Stimulated activated CD4-positive, alpha-beta T cell treated with anti-CD3 and anti-CD28 coated beads, Interleukin-1b, Interleukin-23, amount 100 ng/mL, for 1 hour (primary cell): ENCODE results near the gene MEA1.
A peak's percentile ranks its signal among the peaks of the same experiment; 100 is the strongest.
"Not testable (repeated sequence)": the region's sequence is repeated elsewhere in the genome, so short reads cannot be mapped to it uniquely, and the experiment has no call there.

Source experiments
- DNase-seq, 2 donors: peaks; one replicate each; pipeline ENCODE4 v3.0.0-alpha.2; 2020; ENCODE audit warnings: low read depth in 2 of 2

Gene MEA1

DNA sequence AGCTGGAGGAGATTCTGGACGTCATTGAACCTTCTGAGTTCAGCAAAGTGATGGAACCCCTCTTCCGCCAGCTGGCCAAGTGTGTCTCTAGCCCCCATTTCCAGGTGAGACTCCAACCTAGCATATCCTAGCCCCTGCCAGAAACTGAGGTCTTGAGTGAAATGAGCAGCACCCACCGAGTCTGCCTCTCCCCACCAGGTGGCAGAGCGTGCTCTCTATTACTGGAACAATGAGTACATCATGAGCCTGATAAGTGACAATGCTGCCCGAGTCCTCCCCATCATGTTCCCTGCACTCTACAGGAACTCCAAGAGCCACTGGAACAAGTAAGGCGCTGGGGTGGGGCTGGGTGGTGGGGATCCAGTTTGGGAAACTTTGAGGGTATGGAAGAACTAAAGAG lies 4.6 kb downstream of the MEA1 start:
- no peak for DNase-seq

- DNase-seq = no peak
Observed at GRCh38 chr6:43007126-43007525, 6.6 kb downstream of the MEA1 start.

GRCh38 chr6:43006251-43006650 lies 7.5 kb downstream of the MEA1 start:
- no peak for DNase-seq

DNA sequence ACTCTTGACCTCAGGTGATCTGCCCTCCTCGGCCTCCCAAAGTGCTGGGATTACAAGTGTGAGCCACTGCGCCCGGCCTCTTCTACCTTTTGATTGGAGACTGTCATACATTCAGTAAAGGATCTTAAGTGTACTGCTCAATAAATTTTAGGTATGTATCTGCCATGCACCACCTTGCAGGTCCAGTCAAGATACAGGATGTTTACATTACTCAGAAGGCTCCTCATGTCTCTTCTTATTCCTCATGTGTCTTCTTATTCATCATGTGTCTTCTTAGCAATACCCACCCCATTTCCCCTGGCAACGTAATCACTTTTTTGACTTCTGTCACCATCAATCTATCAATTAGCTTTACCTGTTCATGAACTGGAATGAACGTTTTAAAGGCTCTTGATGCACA lies 7.9 kb downstream of the MEA1 start:
- no peak for DNase-seq

GRCh38 chr6:43001843-43002242 lies 11.9 kb downstream of the MEA1 start:
- DNase-seq = no peak

DNA sequence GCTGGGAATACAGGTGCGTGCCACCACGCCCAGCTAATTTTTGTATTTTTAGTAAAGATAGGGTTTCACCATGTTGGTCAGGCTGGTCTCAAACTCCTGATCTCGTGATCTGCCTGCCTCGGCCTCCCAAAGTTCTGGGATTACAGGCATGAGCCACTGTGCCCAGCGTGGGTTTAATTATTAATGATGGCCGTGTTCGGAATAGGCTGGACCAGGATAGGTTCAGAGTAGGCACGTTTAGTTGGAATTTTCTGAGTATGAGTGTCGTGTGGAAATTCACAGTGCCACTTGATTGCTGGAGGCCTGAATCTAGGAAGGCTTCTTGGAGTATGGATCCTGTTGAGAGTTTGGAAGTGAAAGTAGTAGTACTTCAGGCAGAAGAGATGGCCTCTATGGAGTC lies 15.5 kb downstream of the MEA1 start:
- not testable (repeated sequence) for DNase-seq

GRCh38 chr6:42996513-42996912 lies 17.2 kb downstream of the MEA1 start:
- no peak for DNase-seq

DNA sequence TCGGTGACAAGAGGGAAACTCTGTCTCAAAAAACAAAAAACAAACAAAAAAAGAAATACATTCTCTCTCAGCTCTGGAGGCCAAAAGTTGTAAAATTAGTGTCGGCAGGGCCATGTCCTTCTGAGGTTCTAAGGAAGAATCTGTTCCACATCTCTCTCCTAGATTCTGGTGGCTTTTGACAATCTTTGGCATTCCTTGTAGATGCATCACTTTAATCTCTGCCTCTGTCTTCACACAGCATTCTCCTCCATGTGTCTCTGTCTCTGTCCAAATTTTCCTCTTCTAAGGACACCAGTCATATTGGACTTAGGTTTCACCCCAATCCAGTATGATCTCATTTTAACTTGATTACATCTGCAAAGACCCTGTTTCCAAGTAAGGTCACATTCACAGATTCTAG lies 20.3 kb downstream of the MEA1 start:
- DNase-seq = no peak

- no peak for DNase-seq
Observed at GRCh38 chr6:42989923-42990322, 23.8 kb downstream of the MEA1 start.

DNA sequence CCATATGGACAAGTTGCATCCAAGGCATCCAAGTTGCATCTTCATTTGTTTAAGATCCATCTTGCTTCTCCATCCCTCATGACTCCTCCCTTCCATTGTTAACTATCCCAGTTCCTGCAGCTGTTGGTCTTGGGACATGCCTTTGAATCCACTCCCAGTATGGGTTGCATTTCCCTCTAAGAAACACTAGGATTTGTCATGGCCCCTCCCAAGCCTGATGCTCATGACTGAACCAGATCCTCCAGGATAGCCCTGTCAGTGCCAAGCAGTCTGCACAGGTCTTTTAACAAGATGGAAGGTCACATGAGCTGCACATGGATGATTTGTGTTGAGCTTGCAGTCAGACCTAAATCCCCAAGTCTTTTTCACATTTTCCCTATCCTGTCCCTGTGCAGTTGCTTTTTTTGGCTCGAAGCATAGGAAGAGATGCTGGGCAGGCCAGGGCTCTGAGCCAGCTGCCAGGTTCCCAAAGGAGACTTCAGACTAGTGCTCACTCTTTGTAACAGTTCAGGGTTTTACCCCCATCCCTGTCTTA lies 25.2 kb downstream of the MEA1 start:
- no peak for DNase-seq

DNA sequence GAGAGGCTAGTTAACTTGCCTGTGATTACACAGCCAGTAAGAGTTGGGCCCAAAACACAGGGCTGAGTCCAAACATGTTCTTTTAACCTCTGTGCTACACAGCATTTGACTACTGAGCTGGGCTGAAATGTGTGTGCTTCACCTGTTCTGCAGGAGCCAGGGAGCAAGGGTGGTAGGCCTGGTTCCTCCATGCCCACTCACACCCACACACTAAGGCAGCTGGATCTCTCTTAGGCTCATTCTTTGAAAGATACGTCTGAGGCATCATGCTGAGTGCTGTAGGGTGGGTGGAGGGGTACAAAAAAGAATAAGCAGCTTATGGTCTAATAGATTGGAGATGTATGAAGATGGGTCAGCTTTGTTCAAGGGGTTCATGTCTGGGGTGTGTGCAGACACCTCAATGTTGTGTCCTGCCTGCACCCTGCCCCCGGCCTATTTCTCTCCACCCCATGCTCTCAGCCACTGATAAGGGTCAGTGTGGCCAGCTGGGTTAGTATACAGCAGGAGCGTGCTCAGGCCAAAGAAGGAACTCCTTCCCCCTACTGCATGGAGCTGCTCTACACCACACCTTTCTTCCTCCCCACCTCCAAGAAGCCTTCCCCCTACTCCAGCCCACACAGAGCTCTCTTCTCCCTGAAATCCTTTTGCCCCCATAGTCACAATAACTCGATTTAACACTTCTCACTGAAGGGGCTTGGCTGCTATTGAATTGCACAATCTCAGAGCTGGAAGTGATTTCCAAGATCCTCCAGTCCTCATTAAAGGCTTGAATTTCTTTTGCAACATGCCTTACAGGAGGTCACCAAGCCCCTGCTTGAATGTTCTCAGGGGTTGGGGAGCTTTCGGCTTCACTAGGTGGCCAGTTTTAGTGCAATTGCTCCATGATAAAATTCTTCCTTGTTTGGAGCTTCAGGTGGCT lies 26.0 kb downstream of the MEA1 start:
- DNase-seq = no peak

DNA sequence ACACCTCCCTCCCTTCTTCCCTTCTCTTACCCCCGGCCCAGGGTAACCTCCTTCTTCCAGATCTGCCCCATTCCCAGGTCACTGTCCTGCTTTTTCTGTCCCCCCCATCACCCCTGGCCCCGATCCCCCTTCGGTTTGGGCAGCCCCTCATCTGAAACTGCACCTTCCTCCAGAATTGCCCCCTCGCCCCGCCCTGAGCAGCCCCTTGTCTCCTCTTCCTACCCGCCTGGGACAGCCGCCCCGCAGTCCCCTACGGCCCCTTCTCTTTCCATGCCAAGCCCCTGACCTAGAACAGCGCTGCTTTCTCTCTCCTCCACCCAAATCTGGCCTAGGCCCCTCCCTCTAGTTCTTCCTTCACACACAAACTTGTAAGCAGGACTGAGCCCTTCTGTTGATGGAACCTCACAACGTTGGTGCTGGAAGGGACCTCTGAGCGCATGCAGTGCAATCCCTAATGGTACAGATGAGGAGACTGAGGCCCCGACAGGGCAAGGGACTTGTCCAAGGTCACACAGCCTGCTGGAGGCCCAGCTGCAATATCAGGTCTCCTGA lies 28.7 kb downstream of the MEA1 start:
- DNase-seq = no peak

- peak; percentile 89 to 91 for DNase-seq
Observed at GRCh38 chr6:42984001-42984923, 29.5 kb downstream of the MEA1 start, which contains the start of gene PPP2R5D. Gene PPP2R5D (plus strand): TSS chr6:42984570. CDS start chr6:42984678, 108 bp downstream.

DNA sequence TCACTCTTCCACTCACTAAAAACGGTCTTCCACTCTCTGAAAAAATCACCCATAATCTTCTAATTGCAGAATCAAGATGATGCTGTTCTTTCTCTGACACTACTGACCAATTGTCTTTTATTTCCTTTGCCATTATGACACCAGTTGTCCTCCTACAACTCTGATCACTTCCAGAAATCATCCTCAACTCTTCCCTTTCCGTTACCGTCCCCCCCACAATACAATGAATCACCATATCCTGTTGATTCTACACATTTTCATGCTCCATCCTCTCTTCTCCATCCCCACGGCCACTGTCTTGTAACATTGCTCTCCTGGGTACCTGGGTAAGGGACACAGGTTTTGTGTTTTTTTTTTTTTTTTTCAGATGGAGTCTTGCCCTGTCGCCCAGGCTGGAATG lies 31.9 kb downstream of the MEA1 start:
- no peak for DNase-seq

DNA sequence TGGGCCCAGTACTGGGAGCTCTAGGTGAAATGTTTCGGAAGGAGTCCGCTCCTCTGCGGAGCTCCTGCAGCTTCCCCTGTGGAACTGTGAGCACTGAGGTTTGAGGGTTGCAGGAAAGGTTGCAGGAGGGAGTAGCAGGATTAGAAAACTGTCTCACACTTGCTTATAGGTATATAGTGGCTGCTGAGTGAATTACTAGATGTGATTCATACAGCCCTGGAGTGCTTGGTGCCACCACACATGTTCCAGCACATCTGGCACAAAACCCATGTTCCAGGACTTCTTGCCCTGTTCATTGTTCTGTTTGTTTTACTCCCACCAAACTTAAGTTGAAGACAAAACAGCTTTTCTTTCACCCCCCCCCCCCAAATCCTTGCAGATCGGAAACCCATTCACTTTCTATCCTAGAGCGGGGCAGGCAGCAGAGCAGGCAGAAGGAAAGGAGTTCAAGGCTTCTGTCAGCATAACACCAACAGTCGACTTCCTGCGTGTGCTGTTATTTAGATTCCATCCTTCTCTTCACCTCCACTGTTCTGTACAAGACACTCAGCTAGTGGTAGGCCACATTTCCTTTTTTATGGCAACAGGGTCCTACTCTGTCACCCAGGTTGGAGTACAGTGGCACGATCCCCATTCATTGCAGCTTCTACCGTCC lies 34.1 kb downstream of the MEA1 start:
- DNase-seq = no peak

- peak; percentile 62 to 76 for DNase-seq
Observed at GRCh38 chr6:42978839-42979522, 34.8 kb downstream of the MEA1 start, which contains the start of gene PEX6. Gene PEX6 (minus strand): TSS chr6:42979181. CDS start chr6:42979150, 31 bp downstream.

DNA sequence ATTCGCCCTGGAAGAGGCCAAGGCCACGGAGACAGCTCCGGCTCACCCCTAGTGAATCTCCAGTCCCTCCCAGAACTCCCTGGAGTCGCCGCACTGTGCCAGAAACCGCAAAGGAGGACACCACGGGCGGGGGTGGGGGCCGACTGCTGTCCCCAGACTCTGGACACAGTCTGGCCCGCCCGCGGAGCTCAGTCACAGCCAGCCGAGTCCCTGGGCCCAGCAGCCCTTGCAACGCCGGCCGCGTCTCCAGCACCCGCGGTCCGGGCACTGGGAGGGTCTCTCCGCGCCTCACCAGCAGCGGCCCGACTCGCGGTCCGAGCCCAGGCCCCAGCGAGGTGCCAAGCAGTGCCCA lies 35.3 kb downstream of the MEA1 start:
- DNase-seq = no peak

GRCh38 chr6:42974919-42975505 lies 38.7 kb downstream of the MEA1 start:
- DNase-seq = no peak

GRCh38 chr6:42973926-42974325 lies 39.8 kb downstream of the MEA1 start:
- DNase-seq = no peak

DNA sequence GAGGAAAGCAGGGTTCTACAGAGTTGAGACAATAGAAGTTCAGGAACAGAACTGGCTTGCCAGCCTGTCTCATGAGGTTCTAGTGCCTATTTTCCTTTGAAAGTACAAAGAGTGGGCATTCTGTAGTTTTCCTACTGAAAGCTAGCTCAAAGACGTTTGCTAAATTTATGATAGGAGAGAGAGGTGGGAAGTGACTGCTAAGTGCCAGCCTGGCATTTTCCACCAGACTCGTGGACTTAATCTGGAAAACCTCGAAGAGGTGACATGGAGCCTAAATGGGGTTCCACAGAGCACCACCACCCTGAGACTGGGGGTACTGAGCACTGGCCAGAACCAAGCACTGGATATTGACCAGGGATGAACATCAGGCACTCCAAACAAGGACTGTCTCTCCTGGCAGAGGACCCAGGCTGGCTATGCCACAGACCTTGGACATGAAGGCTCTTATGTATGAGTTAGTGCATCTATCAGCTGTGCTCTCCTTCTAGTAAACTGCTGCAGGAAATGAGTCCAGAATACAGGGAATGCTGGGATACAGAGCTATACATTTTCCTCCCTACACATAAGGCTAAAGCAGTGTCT lies 41.9 kb downstream of the MEA1 start:
- DNase-seq = no peak
